ENCODE results near the gene C4B. TPM values are rescaled to one million over a fixed set of nuclear protein-coding genes. Genes with fewer than 3 reads are reported as not detected.
A peak's percentile ranks its signal among the peaks of the same experiment; 100 is the strongest.
"Not testable (repeated sequence)": the region's sequence is repeated elsewhere in the genome, so short reads cannot be mapped to it uniquely, and the experiment has no call there.

The C4B gene
- total and polyA plus RNA-seq, 7 experiments from 2014 or later, result 0.59 to 8.5 (median 7.6) TPM; not detected in 1

GRCh38 chr6:32038878-32039277 lies 24.3 kb downstream of the C4B start:
- H3K9me3 ChIP-seq (ENCODE audit: control insufficient read depth in 2 of 3, low read length in 3 of 3); H3K27ac Mint-ChIP-seq; intact Hi-C loops (cut with micrococcal nuclease); H3K9me3 Mint-ChIP-seq; H3K4me3 Mint-ChIP-seq; H3K36me3 ChIP-seq (ENCODE audit: control insufficient read depth in 2 of 3, insufficient read depth in 3 of 3, low read length in 3 of 3); H3K27me3 Mint-ChIP-seq; H3K4me1 ChIP-seq (ENCODE audit: control insufficient read depth in 2 of 2, insufficient read depth in 2 of 2, low read length in 2 of 2); ATAC-seq; H3K4me3 ChIP-seq (ENCODE audit: low read length); H3K27me3 ChIP-seq (ENCODE audit: control insufficient read depth in 2 of 2, insufficient read depth in 2 of 2, low read length in 2 of 2); POLR2A ChIA-PET; H3K36me3 Mint-ChIP-seq; DNase-seq; H3K27ac ChIP-seq (ENCODE audit: low read depth, low read length); CTCF ChIA-PET: not testable (repeated sequence)
- peaks cover 4 to 11% (median 9%) of the 10 kb centered on the region in 7 donors for H3K4me1 Mint-ChIP-seq

DNA sequence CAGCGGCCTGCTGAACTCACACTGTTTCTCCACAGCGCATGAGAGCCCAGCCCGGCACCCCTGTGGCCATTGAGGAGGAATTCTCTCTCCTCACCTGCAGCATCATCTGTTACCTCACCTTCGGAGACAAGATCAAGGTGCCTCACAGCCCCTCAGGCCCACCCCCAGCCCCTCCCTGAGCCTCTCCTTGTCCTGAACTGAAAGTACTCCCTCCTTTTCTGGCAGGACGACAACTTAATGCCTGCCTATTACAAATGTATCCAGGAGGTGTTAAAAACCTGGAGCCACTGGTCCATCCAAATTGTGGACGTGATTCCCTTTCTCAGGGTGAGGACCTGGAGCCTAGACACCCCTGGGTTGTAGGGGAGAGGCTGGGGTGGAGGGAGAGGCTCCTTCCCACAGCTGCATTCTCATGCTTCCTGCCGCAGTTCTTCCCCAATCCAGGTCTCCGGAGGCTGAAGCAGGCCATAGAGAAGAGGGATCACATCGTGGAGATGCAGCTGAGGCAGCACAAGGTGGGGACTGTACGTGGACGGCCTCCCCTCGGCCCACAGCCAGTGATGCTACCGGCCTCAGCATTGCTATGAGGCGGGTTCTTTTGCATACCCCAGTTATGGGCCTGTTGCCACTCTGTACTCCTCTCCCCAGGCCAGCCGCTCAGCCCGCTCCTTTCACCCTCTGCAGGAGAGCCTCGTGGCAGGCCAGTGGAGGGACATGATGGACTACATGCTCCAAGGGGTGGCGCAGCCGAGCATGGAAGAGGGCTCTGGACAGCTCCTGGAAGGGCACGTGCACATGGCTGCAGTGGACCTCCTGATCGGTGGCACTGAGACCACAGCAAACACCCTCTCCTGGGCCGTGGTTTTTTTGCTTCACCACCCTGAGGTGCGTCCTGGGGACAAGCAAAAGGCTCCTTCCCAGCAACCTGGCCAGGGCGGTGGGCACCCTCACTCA lies 25.0 kb downstream of the C4B start:
- H3K27me3 ChIP-seq (ENCODE audit: control insufficient read depth in 2 of 2, insufficient read depth in 2 of 2, low read length in 2 of 2); CTCF ChIA-PET; H3K27ac Mint-ChIP-seq; H3K9me3 ChIP-seq (ENCODE audit: control insufficient read depth in 2 of 3, low read length in 3 of 3); H3K4me1 ChIP-seq (ENCODE audit: control insufficient read depth in 2 of 2, insufficient read depth in 2 of 2, low read length in 2 of 2); POLR2A ChIA-PET; DNase-seq; H3K4me3 ChIP-seq (ENCODE audit: low read length); H3K36me3 ChIP-seq (ENCODE audit: control insufficient read depth in 2 of 3, insufficient read depth in 3 of 3, low read length in 3 of 3); H3K27ac ChIP-seq (ENCODE audit: low read depth, low read length); H3K4me3 Mint-ChIP-seq; H3K36me3 Mint-ChIP-seq; H3K9me3 Mint-ChIP-seq; intact Hi-C loops (cut with micrococcal nuclease); ATAC-seq; H3K27me3 Mint-ChIP-seq: not testable (repeated sequence)
- peaks cover 4 to 11% (median 9%) of the 10 kb centered on the region in 7 donors for H3K4me1 Mint-ChIP-seq

GRCh38 chr6:32040299-32041049 lies 25.9 kb downstream of the C4B start:
- H3K9me3 ChIP-seq (ENCODE audit: control insufficient read depth in 2 of 3, low read length in 3 of 3); H3K9me3 Mint-ChIP-seq; H3K27me3 Mint-ChIP-seq; CTCF ChIA-PET; ATAC-seq; DNase-seq; H3K27ac ChIP-seq (ENCODE audit: low read depth, low read length); H3K4me1 ChIP-seq (ENCODE audit: control insufficient read depth in 2 of 2, insufficient read depth in 2 of 2, low read length in 2 of 2); H3K4me3 Mint-ChIP-seq; intact Hi-C loops (cut with micrococcal nuclease); H3K27ac Mint-ChIP-seq; H3K36me3 Mint-ChIP-seq; POLR2A ChIA-PET; H3K27me3 ChIP-seq (ENCODE audit: control insufficient read depth in 2 of 2, insufficient read depth in 2 of 2, low read length in 2 of 2); H3K4me3 ChIP-seq (ENCODE audit: low read length); H3K36me3 ChIP-seq (ENCODE audit: control insufficient read depth in 2 of 3, insufficient read depth in 3 of 3, low read length in 3 of 3): not testable (repeated sequence)
- H3K4me1 Mint-ChIP-seq, result peaks cover 4 to 11% (median 9%) of the 10 kb centered on the region in 7 donors

GRCh38 chr6:32041050-32041321 lies 26.4 kb downstream of the C4B start:
- H3K4me3 Mint-ChIP-seq; ATAC-seq; H3K27me3 Mint-ChIP-seq; H3K27ac Mint-ChIP-seq; intact Hi-C loops (cut with micrococcal nuclease); CTCF ChIA-PET; H3K4me3 ChIP-seq (ENCODE audit: low read length); H3K9me3 ChIP-seq (ENCODE audit: control insufficient read depth in 2 of 3, low read length in 3 of 3); H3K4me1 ChIP-seq (ENCODE audit: control insufficient read depth in 2 of 2, insufficient read depth in 2 of 2, low read length in 2 of 2); H3K36me3 Mint-ChIP-seq; H3K27ac ChIP-seq (ENCODE audit: low read depth, low read length); H3K9me3 Mint-ChIP-seq; H3K36me3 ChIP-seq (ENCODE audit: control insufficient read depth in 2 of 3, insufficient read depth in 3 of 3, low read length in 3 of 3); POLR2A ChIA-PET; H3K27me3 ChIP-seq (ENCODE audit: control insufficient read depth in 2 of 2, insufficient read depth in 2 of 2, low read length in 2 of 2); DNase-seq: not testable (repeated sequence)
- H3K4me1 Mint-ChIP-seq, result peaks cover 4 to 11% (median 9%) of the 10 kb centered on the region in 7 donors

- H3K9me3 ChIP-seq (ENCODE audit: control insufficient read depth in 2 of 3, low read length in 3 of 3); H3K36me3 ChIP-seq (ENCODE audit: control insufficient read depth in 2 of 3, insufficient read depth in 3 of 3, low read length in 3 of 3); ATAC-seq; DNase-seq; H3K9me3 Mint-ChIP-seq; H3K36me3 Mint-ChIP-seq; POLR2A ChIA-PET; H3K27me3 Mint-ChIP-seq; H3K4me3 Mint-ChIP-seq; H3K4me1 ChIP-seq (ENCODE audit: control insufficient read depth in 2 of 2, insufficient read depth in 2 of 2, low read length in 2 of 2); H3K4me3 ChIP-seq (ENCODE audit: low read length); H3K27me3 ChIP-seq (ENCODE audit: control insufficient read depth in 2 of 2, insufficient read depth in 2 of 2, low read length in 2 of 2); CTCF ChIA-PET; intact Hi-C loops (cut with micrococcal nuclease); H3K27ac ChIP-seq (ENCODE audit: low read depth, low read length): not testable (repeated sequence)
- Mint-ChIP-seq H3K27ac (peak overlapping the region in 1 of 9 donors; percentile 59), H3K4me1 (peaks cover 4 to 11% (median 9%) of the 10 kb centered on the region in 7 donors)
Observed at GRCh38 chr6:32041385-32041784, 26.8 kb downstream of the C4B start.

GRCh38 chr6:32042276-32042675 lies 27.7 kb downstream of the C4B start:
- H3K27ac ChIP-seq (ENCODE audit: low read depth, low read length); H3K4me3 ChIP-seq (ENCODE audit: low read length); H3K4me1 Mint-ChIP-seq; POLR2A ChIA-PET; H3K36me3 ChIP-seq (ENCODE audit: control insufficient read depth in 2 of 3, insufficient read depth in 3 of 3, low read length in 3 of 3); CTCF ChIA-PET; H3K4me1 ChIP-seq (ENCODE audit: control insufficient read depth in 2 of 2, insufficient read depth in 2 of 2, low read length in 2 of 2); H3K36me3 Mint-ChIP-seq; intact Hi-C loops (cut with micrococcal nuclease); DNase-seq; H3K9me3 Mint-ChIP-seq; ATAC-seq; H3K4me3 Mint-ChIP-seq; H3K27ac Mint-ChIP-seq; H3K27me3 Mint-ChIP-seq; H3K27me3 ChIP-seq (ENCODE audit: control insufficient read depth in 2 of 2, insufficient read depth in 2 of 2, low read length in 2 of 2); H3K9me3 ChIP-seq (ENCODE audit: control insufficient read depth in 2 of 3, low read length in 3 of 3): not testable (repeated sequence)
